GM12892 (cell line): Measurements from ENCODE around the gene MYOT.

Experiments
- POLR2A ChIP-seq: IDR thresholded peaks from 2 replicates; pipeline ENCODE4 v1.6.1; 2011; ENCODE audit warnings: low read depth, low read length, control low read depth
- POLR2AphosphoS5 ChIP-seq: IDR thresholded peaks from 2 replicates; pipeline ENCODE4 v1.6.1; 2011; ENCODE audit warnings: low read depth, low read length, control low read depth
- TAF1 ChIP-seq: IDR thresholded peaks from 2 replicates; pipeline ENCODE4 v1.6.1; 2011; ENCODE audit warnings: low read depth, mild to moderate bottlenecking, control low read depth, low read length, borderline replicate concordance

- TF ChIP-seq TAF1 (no peak), POLR2A (no peak), POLR2AphosphoS5 (no peak)
Observed at GRCh38 chr5:137847687-137848086, 20.0 kb upstream of the MYOT start.
